Right renal pelvis (tissue), 4 donors: ENCODE measurements around the gene DHX8. TPM values are rescaled to one million over a fixed set of nuclear protein-coding genes. Genes with fewer than 3 reads are reported as not detected.

Experiments used
- DNase-seq, 4 donors: peaks; one replicate each; pipeline ENCODE4 v3.0.0-alpha.2; 2013; ENCODE audit warnings: low read depth in 4 of 4, low spot score in 3 of 4, missing footprints in 1 of 4
- polyA plus RNA-seq, 4 donors: library from polyadenylated mRNA; unstranded; fragments of 120-200 nt; gene quantifications; one replicate each; pipeline ENCODE4 v1.2.1, GENCODE V29; 2013; ENCODE audit not compliant: insufficient read length in 4 of 4

DHX8 gene
- polyA plus RNA-seq, 4 donors, result 39.7 to 47.2 (median 44.6) TPM

DNA sequence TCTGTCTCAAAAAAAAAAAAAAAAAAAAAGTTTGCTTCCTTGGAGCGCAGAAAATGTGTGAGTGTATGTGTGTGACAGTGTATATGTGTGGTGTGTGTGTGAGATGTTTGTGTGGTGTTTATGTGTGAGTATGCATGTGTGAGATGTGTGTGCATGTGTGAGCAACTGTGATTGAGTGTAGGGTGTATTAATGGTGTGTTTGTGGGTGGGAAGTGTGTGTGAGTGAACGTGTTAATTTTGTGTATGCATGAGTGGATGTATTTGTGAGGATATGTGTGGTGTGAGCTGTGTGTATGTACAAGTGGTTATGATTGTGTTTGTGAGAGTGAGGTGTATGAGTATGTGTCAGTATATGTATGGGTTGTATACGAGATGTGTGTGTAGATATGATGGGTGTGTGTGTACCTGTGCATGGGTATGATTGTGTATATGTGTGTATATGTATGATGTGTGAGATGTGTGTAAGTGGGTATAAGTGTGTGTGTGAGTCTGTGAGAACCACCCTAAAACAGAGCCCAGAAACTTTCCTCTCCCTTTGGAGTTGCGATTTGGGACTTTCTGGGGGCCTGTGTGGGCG lies 84.8 kb downstream of the DHX8 start:
- no peak for DNase-seq

DNA sequence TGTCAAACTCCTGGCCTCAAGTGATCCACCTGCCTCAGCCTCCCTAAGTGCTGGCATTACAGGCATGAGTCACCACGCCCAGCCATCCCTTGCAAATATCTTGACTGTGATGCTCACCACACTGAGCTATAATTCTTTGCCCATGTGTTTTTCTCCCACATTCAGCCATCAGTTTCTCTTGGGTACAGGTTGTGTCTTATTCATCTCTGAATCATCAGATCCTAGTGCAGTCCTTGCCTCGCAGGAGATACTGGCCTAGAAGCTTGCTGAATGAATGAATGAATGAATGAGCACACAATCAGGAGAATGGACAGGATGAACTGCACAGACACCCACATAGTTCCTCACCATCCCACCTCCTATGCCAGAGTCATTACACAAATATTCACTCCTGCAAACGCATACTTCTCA lies 86.7 kb downstream of the DHX8 start:
- no peak for DNase-seq

DNA sequence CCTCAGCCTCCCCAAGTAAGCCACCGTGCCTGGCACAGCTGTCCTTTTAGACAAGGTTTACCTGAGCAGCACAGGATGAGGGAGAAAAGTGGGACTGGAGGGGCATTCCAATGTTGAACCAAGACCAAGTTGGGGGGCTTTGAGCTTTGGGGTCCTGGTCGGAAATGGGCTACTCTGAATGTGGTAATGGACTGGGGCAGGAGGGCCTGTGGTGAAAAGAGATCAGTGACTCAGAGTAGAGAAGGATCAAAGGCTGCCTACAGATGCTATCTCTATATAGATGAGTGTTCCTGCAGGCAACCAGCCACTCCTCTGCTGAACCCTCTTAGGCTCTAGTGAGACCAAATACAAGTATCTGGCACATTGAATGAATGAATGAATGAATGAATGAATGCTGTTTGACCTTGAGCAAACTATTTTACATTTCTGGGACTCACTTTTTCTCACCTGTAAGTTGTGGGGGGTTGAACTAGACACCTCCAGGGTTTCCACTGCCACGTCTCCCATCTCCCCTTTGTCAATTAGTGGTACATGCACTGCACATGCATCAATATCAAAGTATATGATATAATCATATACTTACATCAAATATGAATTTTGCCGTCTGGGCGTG lies 88.7 kb downstream of the DHX8 start:
- no peak for DNase-seq

DNA sequence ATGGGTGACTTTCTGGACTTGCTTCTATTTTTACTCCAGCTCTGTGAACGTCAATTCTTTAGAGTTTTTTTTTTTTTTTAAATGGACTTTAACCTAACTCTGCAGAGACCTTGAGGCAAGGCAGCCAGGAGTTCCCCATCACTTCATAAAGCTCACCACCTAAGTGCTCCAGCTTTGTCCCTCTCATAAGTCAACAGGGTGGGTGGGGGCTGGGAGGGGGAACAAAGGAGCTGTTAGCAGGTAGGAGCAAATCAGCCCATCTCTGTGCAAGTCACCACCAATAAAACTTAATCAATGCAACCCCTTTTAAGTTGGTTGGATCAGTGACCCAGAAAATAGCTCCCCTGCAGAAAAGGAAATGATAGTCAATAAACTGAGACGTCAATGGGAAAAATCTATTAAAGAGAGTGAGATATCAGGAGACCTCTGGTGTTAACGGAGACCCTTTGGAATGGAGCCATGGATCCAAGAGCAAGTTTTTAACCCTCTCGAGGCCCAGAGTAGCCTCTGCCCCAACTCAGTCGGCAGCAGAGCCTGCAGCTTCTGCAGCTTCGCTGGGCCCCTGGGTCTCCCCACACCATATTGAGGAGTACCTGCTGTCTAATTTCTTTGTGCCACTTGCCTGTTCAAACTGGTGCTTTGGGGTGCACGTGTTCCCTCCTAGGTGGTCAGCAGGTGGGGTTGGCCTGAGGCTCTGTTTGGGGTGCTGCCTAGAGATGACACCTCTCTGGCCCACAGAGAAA lies 90.0 kb downstream of the DHX8 start:
- no peak for DNase-seq

DNA sequence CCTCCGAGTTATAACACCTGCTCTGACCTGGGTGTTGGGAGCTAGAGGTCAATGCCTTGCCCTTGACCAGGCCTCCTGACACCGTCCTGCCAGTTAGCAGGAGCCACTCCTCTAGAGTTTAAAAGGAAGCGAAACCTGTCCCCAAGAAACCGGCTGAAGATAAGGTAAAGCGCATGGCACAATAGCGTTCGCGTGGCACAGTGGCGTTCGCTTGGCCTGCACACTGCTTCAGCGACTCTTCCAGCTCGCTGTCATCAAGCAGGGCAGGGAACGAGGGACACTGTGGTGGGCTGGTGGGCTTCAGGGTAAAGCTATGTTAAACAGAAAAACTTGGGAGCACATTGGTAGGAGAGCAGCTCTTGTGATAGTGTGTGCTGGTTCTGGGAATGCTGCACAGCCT lies 90.6 kb downstream of the DHX8 start:
- DNase-seq, result no peak

DNA sequence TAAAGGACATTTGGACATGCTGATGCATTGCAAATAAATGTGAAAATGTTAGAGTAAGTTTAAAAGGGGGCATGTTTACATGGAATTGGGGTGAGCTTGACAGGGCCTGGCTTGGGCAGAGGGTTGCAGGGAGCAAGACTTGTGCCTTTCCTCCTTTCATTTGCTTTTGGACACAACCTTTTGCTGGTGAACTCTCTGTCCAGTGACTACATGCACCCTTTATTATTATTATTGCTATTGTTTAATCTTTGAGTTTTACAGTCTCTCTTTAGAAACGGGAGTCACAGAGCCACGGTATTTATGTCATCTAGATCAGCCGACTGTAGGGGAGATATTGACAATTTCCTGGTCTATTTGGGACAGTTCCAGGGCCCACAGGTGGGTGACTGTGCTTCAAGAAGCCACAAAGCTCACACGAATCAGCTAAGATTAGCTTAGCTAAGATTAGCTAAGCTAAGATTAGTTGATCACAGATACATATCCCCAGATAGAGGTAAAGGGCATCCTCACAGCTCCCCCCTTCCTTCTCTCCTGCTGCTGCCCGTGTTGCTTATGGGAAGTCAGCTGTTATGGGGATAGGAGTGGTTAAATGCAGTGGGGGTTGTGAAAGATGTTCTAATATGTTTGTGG lies 91.2 kb downstream of the DHX8 start:
- DNase-seq, result no peak

Other genes starting within 250 kb of the DHX8 start
- 1 to 10 TPM in 1 of 4 donors, under 1 TPM in 1, not detected in 2; 0.40 to 1.6 TPM for gene RNU2-1, start 250.0 kb upstream of the DHX8 start, polyA plus RNA-seq
- gene ARL4D, start 85.0 kb upstream of the DHX8 start, polyA plus RNA-seq, result 10 to 100 TPM in 2 of 4 donors, 1 to 10 TPM in 2; 8.7 to 16.8 (median 10.2) TPM
- 10 to 100 TPM; 32.7 to 41.2 (median 37.2) TPM for gene ETV4, start 62.4 kb downstream of the DHX8 start, polyA plus RNA-seq
- 10 to 100 TPM in 3 of 4 donors, 1 to 10 TPM in 1; 7.1 to 15.1 (median 13.2) TPM for gene MEOX1, start 177.9 kb downstream of the DHX8 start, polyA plus RNA-seq